ENCODE data around the gene MAP3K5. TPM values are rescaled to one million over a fixed set of nuclear protein-coding genes. Genes with fewer than 3 reads are reported as not detected.

The MAP3K5 gene
- total and polyA plus RNA-seq, 3 donors from 2014 or later: 21.3 to 55.3 (median 46.1) TPM

- TF ChIP-seq POLR2A (IDR thresholded peaks at IDR 0.05) (no peak), CTCF (IDR thresholded peaks at IDR 0.05) (no peak)
- Histone ChIP-seq H3K4me1 (no peaks in the 10 kb centered on the region), H3K27me3 (no peaks in the 10 kb centered on the region), H3K9me3 (no peaks in the 10 kb centered on the region), H3K36me3 (ENCODE audit: low read depth, missing control alignments) (no peaks in the 10 kb centered on the region), H3K27ac (no peak overlapping the region), H3K4me3 (no peak overlapping the region)
- WGBS, 2 donors: 93 to 95% methylated on average over 8 of the region's 8 CpGs
- intact Hi-C loops (cut with DNase I; ENCODE audit: low total_unique reads): no loop called here
- DNase-seq: no peak
Measured at GRCh38 chr6:136535880-136536650, 256.2 kb downstream of the MAP3K5 start.

GRCh38 chr6:136535017-136535765 is 257.1 kb downstream of the MAP3K5 start:
- Histone ChIP-seq H3K4me1 (no peaks in the 10 kb centered on the region), H3K27ac (no peak overlapping the region), H3K27me3 (no peaks in the 10 kb centered on the region), H3K4me3 (no peak overlapping the region), H3K36me3 (ENCODE audit: low read depth, missing control alignments) (no peaks in the 10 kb centered on the region), H3K9me3 (no peaks in the 10 kb centered on the region)
- 80 to 81% methylated on average over 5 of the region's 5 CpGs for WGBS, 2 donors
- intact Hi-C loops (cut with DNase I; ENCODE audit: low total_unique reads): no loop called here
- DNase-seq: no peak
- TF ChIP-seq CTCF (IDR thresholded peaks at IDR 0.05): no peak

GRCh38 chr6:136534268-136534667 is 258.0 kb downstream of the MAP3K5 start:
- Histone ChIP-seq H3K4me3 (no peak overlapping the region), H3K9me3 (no peaks in the 10 kb centered on the region), H3K27ac (no peak overlapping the region), H3K27me3 (no peaks in the 10 kb centered on the region), H3K4me1 (no peaks in the 10 kb centered on the region), H3K36me3 (ENCODE audit: low read depth, missing control alignments) (no peaks in the 10 kb centered on the region)
- intact Hi-C loops (cut with DNase I; ENCODE audit: low total_unique reads): no loop called here
- WGBS, 2 donors: 92 to 94% methylated on average over 3 of the region's 3 CpGs
- DNase-seq: no peak
- TF ChIP-seq CTCF (IDR thresholded peaks at IDR 0.05) (no peak), POLR2A (IDR thresholded peaks at IDR 0.05) (no peak)

- no peak overlapping the region for H3K27ac ChIP-seq
- no peak for DNase-seq
- H3K4me3 ChIP-seq: no peak overlapping the region
- WGBS, 2 donors: 74 to 77% methylated on average over 5 of the region's 5 CpGs
- H3K9me3 ChIP-seq: no peaks in the 10 kb centered on the region
- TF ChIP-seq CTCF (IDR thresholded peaks at IDR 0.05) (no peak), POLR2A (IDR thresholded peaks at IDR 0.05) (no peak)
- intact Hi-C loops (cut with DNase I; ENCODE audit: low total_unique reads): no loop called here
- H3K4me1 ChIP-seq: no peaks in the 10 kb centered on the region
- no peaks in the 10 kb centered on the region for H3K36me3 ChIP-seq (ENCODE audit: low read depth, missing control alignments)
- H3K27me3 ChIP-seq: no peaks in the 10 kb centered on the region
Measured at GRCh38 chr6:136533487-136533886, 258.8 kb downstream of the MAP3K5 start.
